ENCODE data around the gene RFTN1. TPM values are rescaled to one million over a fixed set of nuclear protein-coding genes. Genes with fewer than 3 reads are reported as not detected.
A peak's percentile ranks its signal among the peaks of the same experiment; 100 is the strongest.

RFTN1 gene
- total and polyA plus RNA-seq, 10 of the 15 experiments (the other 5 are each of a cell fraction or from before 2014, with no cell fraction given): 20.6 to 213 (median 147) TPM

DNA sequence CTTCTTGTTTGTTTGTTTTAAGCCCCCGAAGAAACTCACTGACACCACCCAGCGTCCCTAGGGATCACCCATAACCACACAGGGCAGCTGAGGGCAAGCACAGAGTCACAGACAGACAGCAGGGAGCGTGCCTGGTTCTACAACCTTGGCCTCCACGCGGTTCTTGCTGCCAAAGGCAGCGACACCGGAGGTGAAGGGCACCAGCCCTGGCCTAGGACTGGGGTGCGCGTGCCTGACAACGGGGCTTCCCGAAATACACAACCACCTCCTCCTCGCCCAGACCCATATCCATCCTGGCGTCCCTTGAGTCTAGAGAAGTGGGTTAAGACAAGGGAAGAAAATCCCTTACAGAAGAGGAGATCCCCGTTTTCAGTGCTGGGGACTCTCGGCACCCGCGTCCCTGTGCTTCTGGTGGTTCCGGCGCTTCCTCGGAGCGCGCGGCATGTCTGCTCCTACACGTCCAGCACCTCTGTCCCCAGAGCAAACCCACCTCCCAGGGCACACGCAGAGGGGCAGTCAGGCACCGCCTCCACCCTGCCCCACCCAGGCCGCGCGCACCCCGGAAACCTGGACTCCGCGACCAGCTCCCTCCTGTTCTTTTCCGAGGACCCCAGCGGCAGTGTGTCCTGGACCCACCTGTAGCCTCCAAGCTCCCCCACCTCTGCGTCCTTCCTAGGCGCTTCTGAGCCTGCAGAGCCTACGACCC, 911 bp downstream of the RFTN1 start:
- ChIA-PET CTCF (interaction anchor here (0.7 to 2.2 kb wide), 13 partner anchors 14 to 245 kb away, joined by 3 to 13 read pairs (median 5); no protein-coding TSS in a partner anchor), SMC1A (ENCODE audit: uncharacterized antibody, unreplicated experiment) (interaction anchor here (0.9 to 25.8 kb wide), 24 partner anchors 9 to 882 kb away, joined by 3 to 295 read pairs (median 8); partner anchors contain the start of genes DPH3 and OXNAD1), POLR2A (interaction anchor here (0.6 to 8.7 kb wide), 12 partner anchors 9 to 218 kb away, joined by 3 to 66 read pairs (median 4); no protein-coding TSS in a partner anchor), RAD21 (ENCODE audit: unreplicated experiment) (interaction anchor here (0.9 to 10.3 kb wide), 29 partner anchors 8 to 222 kb away, joined by 3 to 74 read pairs (median 6); no protein-coding TSS in a partner anchor)
- no peak for DNase-seq (ENCODE audit: low read depth, low spot score)
- Histone ChIP-seq H4K20me1 (ENCODE audit: control insufficient read depth, insufficient read depth) (no peaks in the 10 kb centered on the region), H3K9me3 (replicated peaks; ENCODE audit: control insufficient read depth, insufficient read depth, low read length) (no peaks in the 10 kb centered on the region), H3K36me3 (ENCODE audit: control insufficient read depth in 2 of 2, insufficient read depth in 2 of 2, low read length in 1 of 2) (0 out of 4 replicates have a peak, but pooled peaks cover 0 to 2% of the 10 kb centered on the region in 2 experiments), H3K4me1 (ENCODE audit: control insufficient read depth, insufficient read depth, low read length) (peaks cover 39% of the 10 kb centered on the region), H3K4me3 (peak overlapping the region; percentile 86), H2AFZ (ENCODE audit: control insufficient read depth, low read depth, low read length) (peak overlapping the region; percentile 10; the same call in 1 of the 2 replicates), H3K9ac (ENCODE audit: control insufficient read depth, insufficient read depth, low read length) (peak overlapping the region; percentile 99), H3K27me3 (replicated peaks in 1 of 2; ENCODE audit: control insufficient read depth in 2 of 2, insufficient read depth in 2 of 2, low read length in 1 of 2) (no peaks in the 10 kb centered on the region), H3K4me2 (ENCODE audit: control insufficient read depth, insufficient read depth) (peak overlapping the region; percentile 95), H3K27ac (ENCODE audit: control insufficient read depth, insufficient read depth) (peak overlapping the region; percentile 92), H3K79me2 (ENCODE audit: control insufficient read depth, insufficient read depth, low read length) (peaks cover 89% of the 10 kb centered on the region)
- 1% methylated on average over 37 of the region's 37 CpGs for WGBS (ENCODE audit: insufficient coverage, insufficient replicate concordance, low lambda C conversion rate, missing lambda C conversion rate)
- no peak for FAIRE-seq
- intact Hi-C loops (cut with micrococcal nuclease; ENCODE audit: unreplicated experiment): loop anchor here (1.0 to 10.0 kb wide), 10 partner anchors 9 to 1232 kb away; partner anchors contain the start of genes ANKRD28 and TBC1D5
- BruUV-seq (replicated peaks): TSS peak; percentile 60
- ATAC-seq: peak; percentile 17
- in situ Hi-C loops (cut with MboI): loop anchor here (5.0 to 25.0 kb wide), 3 partner anchors 715 to 1232 kb away; partner anchors contain the start of genes ANKRD28 and TBC1D5
- TF ChIP-seq RBBP5 (conservative IDR thresholded peaks at IDR 0.05) (no peak), PAX8 (IDR thresholded peaks at IDR 0.05) (no peak), CEBPZ (IDR thresholded peaks at IDR 0.05; ENCODE audit: low read depth, low read length) (no peak), PML (IDR thresholded peaks at IDR 0.05; ENCODE audit: low read length) (no peak), JUND (IDR thresholded peaks at IDR 0.05; ENCODE audit: low read depth, low read length) (no peak), WRNIP1 (IDR thresholded peaks at IDR 0.05; ENCODE audit: borderline replicate concordance, low read depth, low read length) (0 out of 2 replicates have a peak, but pooled peaks have one; percentile 69), FOS (IDR thresholded peaks at IDR 0.05; ENCODE audit: borderline replicate concordance, extremely low read depth, insufficient read length) (no peak), POU2F2 (IDR thresholded peaks at IDR 0.05; ENCODE audit: borderline replicate concordance, low read depth, low read length) (peak; percentile 56), EGR1 (IDR thresholded peaks at IDR 0.05; ENCODE audit: borderline replicate concordance in 1 of 2, low read depth in 2 of 2, low read length in 2 of 2) (0 out of 3 replicates have a peak, but pooled peaks of 1 of the 2 experiments have one; percentile 8), NFYB (IDR thresholded peaks at IDR 0.05; ENCODE audit: insufficient read depth, low read depth, low read length) (no peak)
- TF ChIP-seq, protein P1, sequence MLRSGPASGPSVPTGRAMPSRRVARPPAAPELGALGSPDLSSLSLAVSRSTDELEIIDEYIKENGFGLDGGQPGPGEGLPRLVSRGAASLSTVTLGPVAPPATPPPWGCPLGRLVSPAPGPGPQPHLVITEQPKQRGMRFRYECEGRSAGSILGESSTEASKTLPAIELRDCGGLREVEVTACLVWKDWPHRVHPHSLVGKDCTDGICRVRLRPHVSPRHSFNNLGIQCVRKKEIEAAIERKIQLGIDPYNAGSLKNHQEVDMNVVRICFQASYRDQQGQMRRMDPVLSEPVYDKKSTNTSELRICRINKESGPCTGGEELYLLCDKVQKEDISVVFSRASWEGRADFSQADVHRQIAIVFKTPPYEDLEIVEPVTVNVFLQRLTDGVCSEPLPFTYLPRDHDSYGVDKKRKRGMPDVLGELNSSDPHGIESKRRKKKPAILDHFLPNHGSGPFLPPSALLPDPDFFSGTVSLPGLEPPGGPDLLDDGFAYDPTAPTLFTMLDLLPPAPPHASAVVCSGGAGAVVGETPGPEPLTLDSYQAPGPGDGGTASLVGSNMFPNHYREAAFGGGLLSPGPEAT (IDR thresholded peaks at IDR 0.05; ENCODE audit: low read depth): peak; percentile 6
- TF ChIP-seq, protein P2, sequence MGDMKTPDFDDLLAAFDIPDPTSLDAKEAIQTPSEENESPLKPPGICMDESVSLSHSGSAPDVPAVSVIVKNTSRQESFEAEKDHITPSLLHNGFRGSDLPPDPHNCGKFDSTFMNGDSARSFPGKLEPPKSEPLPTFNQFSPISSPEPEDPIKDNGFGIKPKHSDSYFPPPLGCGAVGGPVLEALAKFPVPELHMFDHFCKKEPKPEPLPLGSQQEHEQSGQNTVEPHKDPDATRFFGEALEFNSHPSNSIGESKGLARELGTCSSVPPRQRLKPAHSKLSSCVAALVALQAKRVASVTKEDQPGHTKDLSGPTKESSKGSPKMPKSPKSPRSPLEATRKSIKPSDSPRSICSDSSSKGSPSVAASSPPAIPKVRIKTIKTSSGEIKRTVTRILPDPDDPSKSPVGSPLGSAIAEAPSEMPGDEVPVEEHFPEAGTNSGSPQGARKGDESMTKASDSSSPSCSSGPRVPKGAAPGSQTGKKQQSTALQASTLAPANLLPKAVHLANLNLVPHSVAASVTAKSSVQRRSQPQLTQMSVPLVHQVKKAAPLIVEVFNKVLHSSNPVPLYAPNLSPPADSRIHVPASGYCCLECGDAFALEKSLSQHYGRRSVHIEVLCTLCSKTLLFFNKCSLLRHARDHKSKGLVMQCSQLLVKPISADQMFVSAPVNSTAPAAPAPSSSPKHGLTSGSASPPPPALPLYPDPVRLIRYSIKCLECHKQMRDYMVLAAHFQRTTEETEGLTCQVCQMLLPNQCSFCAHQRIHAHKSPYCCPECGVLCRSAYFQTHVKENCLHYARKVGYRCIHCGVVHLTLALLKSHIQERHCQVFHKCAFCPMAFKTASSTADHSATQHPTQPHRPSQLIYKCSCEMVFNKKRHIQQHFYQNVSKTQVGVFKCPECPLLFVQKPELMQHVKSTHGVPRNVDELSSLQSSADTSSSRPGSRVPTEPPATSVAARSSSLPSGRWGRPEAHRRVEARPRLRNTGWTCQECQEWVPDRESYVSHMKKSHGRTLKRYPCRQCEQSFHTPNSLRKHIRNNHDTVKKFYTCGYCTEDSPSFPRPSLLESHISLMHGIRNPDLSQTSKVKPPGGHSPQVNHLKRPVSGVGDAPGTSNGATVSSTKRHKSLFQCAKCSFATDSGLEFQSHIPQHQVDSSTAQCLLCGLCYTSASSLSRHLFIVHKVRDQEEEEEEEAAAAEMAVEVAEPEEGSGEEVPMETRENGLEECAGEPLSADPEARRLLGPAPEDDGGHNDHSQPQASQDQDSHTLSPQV (IDR thresholded peaks at IDR 0.05): no peak
